Suprapubic skin (tissue), 4 donors: ENCODE measurements around the gene RIPOR2. TPM values are rescaled to one million over a fixed set of nuclear protein-coding genes. Genes with fewer than 3 reads are reported as not detected.

Experiments used
- DNase-seq, 2 donors: peaks; one replicate each; pipeline ENCODE4 v3.0.0-alpha.2; 2019; ENCODE audit warnings: low spot score in 2 of 2
- H3K27ac ChIP-seq: fragments of 200-600 bp; sonication (generic); one replicate; pipeline ENCODE4 v1.5.1; 2019
- H3K27me3 ChIP-seq: fragments of 200-600 bp; sonication (generic); one replicate; pipeline ENCODE4 v1.5.1; 2019
- H3K36me3 ChIP-seq: fragments of 200-600 bp; sonication (generic); one replicate; pipeline ENCODE4 v1.5.1; 2019
- H3K4me1 ChIP-seq: fragments of 200-600 bp; sonication (generic); one replicate; pipeline ENCODE4 v1.5.1; 2019
- H3K4me3 ChIP-seq: fragments of 200-600 bp; sonication (generic); one replicate; pipeline ENCODE4 v1.5.1; 2019; ENCODE audit warnings: mild to moderate bottlenecking
- H3K9me3 ChIP-seq: fragments of 200-600 bp; sonication (generic); one replicate; pipeline ENCODE4 v1.5.1; 2019
- CTCF ChIP-seq, 2 donors: fragments of 200-600 bp in 1 of 2; fragments of 450-650 bp in 1 of 2; sonication (generic) in 1 of 2; IDR thresholded peaks; one replicate each; pipeline ENCODE4 v1.5.1; 2016 to 2019; ENCODE audit warnings: antibody characterized with exemption in 2 of 2, mild to moderate bottlenecking in 1 of 2, moderate library complexity in 1 of 2
- EP300 ChIP-seq: sonication (generic); formaldehyde crosslinking; IDR thresholded peaks from one replicate; pipeline ENCODE4 v1.6.1; 2017; ENCODE audit warnings: antibody characterized with exemption
- POLR2A ChIP-seq, 2 donors: fragments of 450-650 bp; IDR thresholded peaks; one replicate each; pipeline ENCODE4 v1.6.1; 2017; ENCODE audit warnings: antibody characterized with exemption in 2 of 2, mild to moderate bottlenecking in 2 of 2, moderate library complexity in 2 of 2
- POLR2AphosphoS5 ChIP-seq, 3 donors: sonication (generic); formaldehyde crosslinking; IDR thresholded peaks; one replicate each; pipeline ENCODE4 v1.6.1; 2017; ENCODE audit warnings: antibody characterized with exemption in 3 of 3
- WGBS: methylation state at CpG from one replicate; pipeline ENCODE4 v1.1.5; 2018; 5-methylcytosine and 5-hydroxymethylcytosine counted together
- total RNA-seq, 4 donors: library from RNA; depleted of rRNA; stranded (reverse); fragments of >200 nt; gene quantifications; one replicate each; pipeline ENCODE4 v1.1.0, GENCODE V29; 2016

Gene RIPOR2
- total RNA-seq, 4 donors from 2014 or later, result 3.8 to 12.8 (median 11.4) TPM

GRCh38 chr6:24933266-24933665 lies 2.5 kb downstream of the RIPOR2 start:
- Histone ChIP-seq H3K27me3 (no peaks in the 10 kb centered on the region), H3K9me3 (no peaks in the 10 kb centered on the region), H3K27ac (no peak overlapping the region), H3K36me3 (no peaks in the 10 kb centered on the region), H3K4me3 (no peak overlapping the region), H3K4me1 (peaks cover 12% of the 10 kb centered on the region)
- 64% methylated on average over 3 of the region's 3 CpGs for WGBS
- DNase-seq, result no peak
- no peak for TF ChIP-seq EP300

- Histone ChIP-seq H3K4me3 (no peak overlapping the region), H3K27me3 (no peaks in the 10 kb centered on the region), H3K27ac (no peak overlapping the region), H3K9me3 (no peaks in the 10 kb centered on the region), H3K36me3 (no peaks in the 10 kb centered on the region), H3K4me1 (peaks cover 12% of the 10 kb centered on the region)
- 56% methylated on average over 3 of the region's 3 CpGs for WGBS
- DNase-seq, result no peak
- TF ChIP-seq POLR2AphosphoS5 (IDR thresholded peaks at IDR 0.05), result no peak
- no peak for TF ChIP-seq CTCF (IDR thresholded peaks at IDR 0.05)
- TF ChIP-seq EP300, result no peak
- TF ChIP-seq POLR2A (IDR thresholded peaks at IDR 0.05), result no peak
Measured at GRCh38 chr6:24932832-24933231, 2.9 kb downstream of the RIPOR2 start.

GRCh38 chr6:24931718-24932691 lies 3.8 kb downstream of the RIPOR2 start:
- Histone ChIP-seq H3K27ac (no peak overlapping the region), H3K4me1 (peaks cover 12% of the 10 kb centered on the region), H3K36me3 (no peaks in the 10 kb centered on the region), H3K27me3 (no peaks in the 10 kb centered on the region), H3K9me3 (no peaks in the 10 kb centered on the region), H3K4me3 (no peak overlapping the region)
- WGBS, result 59% methylated on average over 7 of the region's 7 CpGs
- TF ChIP-seq POLR2AphosphoS5 (IDR thresholded peaks at IDR 0.05), result no peak
- no peak for TF ChIP-seq POLR2A (IDR thresholded peaks at IDR 0.05)
- TF ChIP-seq EP300, result no peak
- no peak for TF ChIP-seq CTCF (IDR thresholded peaks at IDR 0.05)
- DNase-seq, result no peak

- H3K27ac ChIP-seq, result no peak overlapping the region
Measured at GRCh38 chr6:24931296-24931695, 4.5 kb downstream of the RIPOR2 start.

GRCh38 chr6:24930431-24930871 lies 5.3 kb downstream of the RIPOR2 start:
- H3K4me1 ChIP-seq, result peaks cover 12% of the 10 kb centered on the region
- no peaks in the 10 kb centered on the region for H3K9me3 ChIP-seq
- no peak overlapping the region for H3K4me3 ChIP-seq
- no peak overlapping the region for H3K27ac ChIP-seq
- no peak for DNase-seq
- 18% methylated on average over 2 of the region's 2 CpGs for WGBS
- TF ChIP-seq CTCF (IDR thresholded peaks at IDR 0.05), result no peak
- no peak for TF ChIP-seq POLR2A (IDR thresholded peaks at IDR 0.05)
- TF ChIP-seq POLR2AphosphoS5 (IDR thresholded peaks at IDR 0.05), result no peak
- no peak for TF ChIP-seq EP300
- H3K36me3 ChIP-seq, result no peaks in the 10 kb centered on the region
- no peaks in the 10 kb centered on the region for H3K27me3 ChIP-seq

More at GRCh38 chr6:24931296-24931695, 4.5 kb downstream of the RIPOR2 start:
- no peak overlapping the region for H3K4me3 ChIP-seq
- H3K9me3 ChIP-seq, result no peaks in the 10 kb centered on the region
- no peaks in the 10 kb centered on the region for H3K27me3 ChIP-seq
- peaks cover 12% of the 10 kb centered on the region for H3K4me1 ChIP-seq
- TF ChIP-seq POLR2A (IDR thresholded peaks at IDR 0.05), result no peak
- TF ChIP-seq CTCF (IDR thresholded peaks at IDR 0.05), result no peak
- no peak for TF ChIP-seq POLR2AphosphoS5 (IDR thresholded peaks at IDR 0.05)
- TF ChIP-seq EP300, result no peak
- DNase-seq, result no peak
- H3K36me3 ChIP-seq, result no peaks in the 10 kb centered on the region
